Measurements from ENCODE around the gene FAM241A. TPM values are rescaled to one million over a fixed set of nuclear protein-coding genes. Genes with fewer than 3 reads are reported as not detected.

FAM241A gene
- total RNA-seq, 3 donors from 2014 or later: 0.75 to 2.1 (median 1.8) TPM

DNA sequence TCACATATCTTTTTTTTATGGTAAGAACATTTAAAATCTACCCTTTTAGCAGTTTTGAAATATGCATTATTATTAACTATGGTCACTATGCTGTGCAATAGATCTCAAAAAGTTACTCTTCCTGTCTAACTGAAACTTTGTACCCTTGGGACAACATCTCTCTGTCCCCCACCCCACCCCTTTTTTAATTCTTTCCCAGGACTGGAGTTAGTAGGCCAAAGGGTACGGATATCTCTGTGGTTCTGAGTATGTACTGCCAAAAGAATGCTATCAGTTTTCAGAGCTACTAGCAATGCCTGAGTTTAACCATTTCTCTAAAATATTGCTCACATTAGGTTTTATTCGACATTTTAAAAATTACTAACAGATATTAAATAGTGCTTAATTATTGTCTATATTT lies 4.7 kb upstream of the FAM241A start:
- TF ChIP-seq, protein P1, sequence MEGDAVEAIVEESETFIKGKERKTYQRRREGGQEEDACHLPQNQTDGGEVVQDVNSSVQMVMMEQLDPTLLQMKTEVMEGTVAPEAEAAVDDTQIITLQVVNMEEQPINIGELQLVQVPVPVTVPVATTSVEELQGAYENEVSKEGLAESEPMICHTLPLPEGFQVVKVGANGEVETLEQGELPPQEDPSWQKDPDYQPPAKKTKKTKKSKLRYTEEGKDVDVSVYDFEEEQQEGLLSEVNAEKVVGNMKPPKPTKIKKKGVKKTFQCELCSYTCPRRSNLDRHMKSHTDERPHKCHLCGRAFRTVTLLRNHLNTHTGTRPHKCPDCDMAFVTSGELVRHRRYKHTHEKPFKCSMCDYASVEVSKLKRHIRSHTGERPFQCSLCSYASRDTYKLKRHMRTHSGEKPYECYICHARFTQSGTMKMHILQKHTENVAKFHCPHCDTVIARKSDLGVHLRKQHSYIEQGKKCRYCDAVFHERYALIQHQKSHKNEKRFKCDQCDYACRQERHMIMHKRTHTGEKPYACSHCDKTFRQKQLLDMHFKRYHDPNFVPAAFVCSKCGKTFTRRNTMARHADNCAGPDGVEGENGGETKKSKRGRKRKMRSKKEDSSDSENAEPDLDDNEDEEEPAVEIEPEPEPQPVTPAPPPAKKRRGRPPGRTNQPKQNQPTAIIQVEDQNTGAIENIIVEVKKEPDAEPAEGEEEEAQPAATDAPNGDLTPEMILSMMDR (IDR thresholded peaks at IDR 0.05): no peak
- intact Hi-C loops (cut with DNase I, micrococcal nuclease): no loop called here
- Histone ChIP-seq H3K4me1 (ENCODE audit: low read depth) (no peaks in the 10 kb centered on the region), H3K9me3 (no peaks in the 10 kb centered on the region), H3K36me3 (ENCODE audit: low read depth) (no peaks in the 10 kb centered on the region), H3K4me3 (no peak overlapping the region)
- DNase-seq: no peak
- ATAC-seq: no peak

DNA sequence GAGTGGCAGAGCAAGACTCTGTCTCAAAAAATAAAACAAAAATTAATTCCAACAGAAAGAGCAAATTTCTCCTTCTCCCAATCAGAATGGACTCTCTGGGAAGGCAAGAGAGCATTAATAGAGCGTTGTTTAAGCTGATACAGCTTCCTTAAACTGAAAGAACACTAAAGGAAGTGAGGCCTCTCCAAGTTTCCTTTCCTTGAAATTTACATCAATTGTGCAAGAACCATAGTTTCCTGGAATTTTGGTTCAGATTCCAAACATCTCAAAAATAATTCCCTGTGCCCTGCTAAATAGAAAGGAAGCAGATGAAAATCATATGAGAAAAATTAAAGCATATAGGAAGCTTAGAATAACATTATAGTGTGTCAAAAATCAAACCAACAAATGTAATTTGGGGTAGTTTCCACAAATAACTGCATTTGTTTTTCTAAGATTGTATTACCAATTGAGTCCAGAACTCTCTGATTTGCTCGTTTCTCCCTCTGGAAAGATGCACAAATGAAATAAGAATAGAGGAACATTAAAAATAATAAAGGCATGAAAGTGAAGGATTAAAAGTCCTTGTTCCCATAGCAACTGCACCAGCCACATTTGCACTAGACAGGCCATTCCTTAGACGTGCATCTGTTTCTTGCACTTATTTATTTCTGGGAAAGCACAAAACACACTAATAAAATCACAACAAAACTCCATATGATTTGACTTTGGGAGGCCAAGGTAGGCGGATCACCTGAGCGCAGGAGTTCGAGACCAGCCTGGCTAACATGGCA lies 3.7 kb upstream of the FAM241A start:
- Histone ChIP-seq H3K4me1 (ENCODE audit: low read depth) (peaks cover 3% of the 10 kb centered on the region), H3K4me3 (no peak overlapping the region), H3K36me3 (ENCODE audit: low read depth) (no peaks in the 10 kb centered on the region), H3K9me3 (no peaks in the 10 kb centered on the region)
- intact Hi-C loops (cut with DNase I, micrococcal nuclease): no loop called here
- no peak for ATAC-seq
- no peak for DNase-seq
- TF ChIP-seq, protein P1 (IDR thresholded peaks at IDR 0.05): no peak

- intact Hi-C loops (cut with DNase I, micrococcal nuclease): no loop called here
Measured at GRCh38 chr4:112142182-112142581, 3.1 kb upstream of the FAM241A start.

DNA sequence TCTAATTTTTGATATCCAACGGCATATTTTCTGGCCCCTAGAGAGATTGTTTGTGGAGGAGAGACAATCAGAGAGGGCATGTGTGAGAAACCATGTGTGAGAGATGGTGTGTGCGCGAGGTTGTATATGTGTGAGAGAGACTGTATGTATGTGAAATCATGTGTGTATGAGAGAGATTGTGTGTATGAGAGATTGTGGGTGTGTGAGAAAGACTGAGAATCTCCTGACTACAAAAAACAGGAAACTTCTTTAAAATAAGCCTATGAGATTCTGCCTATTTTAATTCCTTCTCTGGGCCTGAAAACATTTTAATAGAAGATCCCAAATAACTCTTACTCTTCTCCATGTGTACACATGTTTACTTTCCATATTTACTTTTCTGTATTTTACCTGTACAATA lies 1.5 kb upstream of the FAM241A start:
- peaks cover 5% of the 10 kb centered on the region for H3K4me1 ChIP-seq (ENCODE audit: low read depth)
- H3K9me3 ChIP-seq: no peaks in the 10 kb centered on the region
- no peak for ATAC-seq
- no peaks in the 10 kb centered on the region for H3K36me3 ChIP-seq (ENCODE audit: low read depth)
- no peak overlapping the region for H3K4me3 ChIP-seq
- TF ChIP-seq, protein P1 (IDR thresholded peaks at IDR 0.05): no peak
- intact Hi-C loops (cut with DNase I, micrococcal nuclease): no loop called here
- no peak for DNase-seq

More at GRCh38 chr4:112142182-112142581, 3.1 kb upstream of the FAM241A start:
- no peak for ATAC-seq
- Histone ChIP-seq H3K4me3 (no peak overlapping the region), H3K4me1 (ENCODE audit: low read depth) (peaks cover 5% of the 10 kb centered on the region), H3K36me3 (ENCODE audit: low read depth) (no peaks in the 10 kb centered on the region), H3K9me3 (no peaks in the 10 kb centered on the region)
- no peak for DNase-seq
- TF ChIP-seq, protein P1 (IDR thresholded peaks at IDR 0.05): no peak

DNA sequence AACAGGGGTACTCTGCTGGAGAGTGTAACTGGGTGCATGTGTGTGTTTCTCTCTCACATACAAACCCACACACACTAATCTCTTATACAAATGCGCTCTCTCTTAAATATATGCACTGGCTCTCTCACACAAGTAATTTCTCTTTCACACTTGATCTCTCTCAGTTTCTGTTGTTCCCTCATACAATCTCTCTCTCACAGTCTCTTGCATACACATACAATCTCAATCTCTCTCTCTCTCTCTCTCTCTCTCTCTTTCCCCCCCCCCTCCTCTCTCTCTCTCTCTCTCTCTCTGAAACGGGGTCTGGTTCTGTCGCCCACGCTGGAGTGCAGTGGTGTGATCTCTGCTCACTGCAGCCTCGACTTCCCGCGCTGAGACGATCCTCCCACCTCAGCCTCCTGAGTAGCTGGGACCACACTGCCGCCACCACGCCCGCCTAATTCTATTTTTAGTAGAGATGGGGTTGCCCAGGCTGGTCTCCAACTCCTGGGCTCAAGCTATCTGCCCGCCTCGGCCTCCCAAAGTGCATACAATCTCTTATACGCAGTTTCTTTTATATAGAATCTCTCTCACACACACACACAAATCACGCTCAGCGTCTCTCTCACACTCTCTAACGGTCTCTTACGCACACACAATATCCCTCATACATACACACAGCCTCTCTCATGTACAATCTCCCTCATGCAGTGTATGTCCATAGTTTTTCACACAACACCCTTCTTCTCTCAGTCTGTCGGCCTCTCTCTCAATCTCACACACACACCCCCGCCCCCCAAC lies 518 bp upstream of the FAM241A start:
- intact Hi-C loops (cut with DNase I, micrococcal nuclease): no loop called here
- H3K9me3 ChIP-seq: no peaks in the 10 kb centered on the region
- TF ChIP-seq, protein P1 (IDR thresholded peaks at IDR 0.05): no peak
- ATAC-seq (no peak), DNase-seq (peak in 2 of 3 donors; percentile 42 to 49)
- peaks cover 5% of the 10 kb centered on the region for H3K4me1 ChIP-seq (ENCODE audit: low read depth)
- no peak overlapping the region for H3K4me3 ChIP-seq
- H3K36me3 ChIP-seq (ENCODE audit: low read depth): no peaks in the 10 kb centered on the region

Data from mucosa of descending colon (tissue), 3 donors.